Aorta (tissue), 5 donors: ENCODE results near the gene RBM26. TPM values are rescaled to one million over a fixed set of nuclear protein-coding genes. Genes with fewer than 3 reads are reported as not detected.

Experiments
- ATAC-seq: fragments of 200-7000 bp; cut with Tn5 transposase; one replicate; pipeline ENCODE4 v1.9.1; 2022; ENCODE audit warnings: moderate library complexity; ENCODE audit not compliant: low FRiP score
- DNase-seq, 2 donors: peaks; one replicate each; pipeline ENCODE4 v3.0.0-alpha.2; 2020
- H3K27ac ChIP-seq, 2 donors: one replicate each; pipeline ENCODE4 v1.5.1; 2013; ENCODE audit warnings: low read length in 2 of 2, mild to moderate bottlenecking in 2 of 2, moderate library complexity in 2 of 2, control low read depth in 1 of 2, inconsistent platforms in 1 of 2, low read depth in 1 of 2
- H3K27me3 ChIP-seq, 2 donors: one replicate each; pipeline ENCODE4 v1.6.1; 2013; ENCODE audit warnings: control low read depth in 1 of 2, low read length in 1 of 2, mild to moderate bottlenecking in 1 of 2, moderate library complexity in 1 of 2; ENCODE audit not compliant: insufficient read depth in 2 of 2, control insufficient read depth in 1 of 2
- H3K36me3 ChIP-seq, 2 donors: one replicate each; pipeline ENCODE4 v1.6.1; 2013; ENCODE audit warnings: control low read depth in 1 of 2, low read length in 1 of 2, mild to moderate bottlenecking in 1 of 2; ENCODE audit not compliant: insufficient read depth in 2 of 2, control insufficient read depth in 1 of 2
- H3K4me1 ChIP-seq, 2 donors: one replicate each; pipeline ENCODE4 v1.6.1; 2013; ENCODE audit warnings: low read length in 2 of 2, control low read depth in 1 of 2, mild to moderate bottlenecking in 1 of 2, moderate library complexity in 1 of 2; ENCODE audit not compliant: insufficient read depth in 2 of 2, control insufficient read depth in 1 of 2
- H3K4me3 ChIP-seq, 2 donors: one replicate each; pipeline ENCODE4 v1.5.1; 2013; ENCODE audit warnings: low read length in 2 of 2, control low read depth in 1 of 2, mild to moderate bottlenecking in 1 of 2
- H3K9me3 ChIP-seq: one replicate; pipeline ENCODE4 v1.6.1; 2013; ENCODE audit warnings: mild to moderate bottlenecking, low read length; ENCODE audit not compliant: control insufficient read depth
- WGBS, 2 donors: extraction: QIAGEN DNeasy Blood & Tissue Kit; methylation state at CpG; one replicate each; pipeline ENCODE4 v1.1.7; 2013; 5-methylcytosine and 5-hydroxymethylcytosine counted together
- intact Hi-C, 2 donors: fragments of 100-400 bp; cut with DNase I; formaldehyde crosslinking; loops; one replicate each; pipeline versions ENCODE4 v1.14.2 to v1.15.0; 2022
- polyA plus RNA-seq, 2 donors: library from polyadenylated mRNA; stranded (reverse); fragments of 200-250 nt; gene quantifications; one replicate each; pipeline ENCODE4 v1.2.3, GENCODE V29; 2013
- total RNA-seq, 2 donors: library from RNA; stranded (reverse); fragmentation: NEBNext Ultra II Directional; extraction: Animal tissue kit (Norgen Biotek cat#: 25700); gene quantifications; one replicate each; pipeline ENCODE4 v1.2.1, GENCODE V29; 2021
- donor health status: healthy with polysubstance abuse.
- donor health status: Bipolar disorder and iron deficiency.
- donor health status: DM: no; HTN: no; CAD: no.
- donor health status: DM: no; HTN: no; CAD: no.
- donor health status: DM: yes; HTN: yes; CAD: no.

The RBM26 gene
- total and polyA plus RNA-seq, 4 donors = 5.5 to 54.6 (median 29.6) TPM

- Histone ChIP-seq H3K36me3 (no peaks in the 10 kb centered on the region), H3K27ac (no peak overlapping the region), H3K4me3 (no peak overlapping the region), H3K27me3 (no peaks in the 10 kb centered on the region), H3K9me3 (no peaks in the 10 kb centered on the region), H3K4me1 (no peaks in the 10 kb centered on the region)
- DNase-seq (no peak), ATAC-seq (no peak)
- intact Hi-C loops = no loop called here
Observed at GRCh38 chr13:79429309-79429708, 23.3 kb upstream of the RBM26 start.

- Histone ChIP-seq H3K4me3 (no peak overlapping the region), H3K27ac (no peak overlapping the region), H3K27me3 (no peaks in the 10 kb centered on the region), H3K36me3 (no peaks in the 10 kb centered on the region), H3K4me1 (no peaks in the 10 kb centered on the region), H3K9me3 (no peaks in the 10 kb centered on the region)
- ATAC-seq (no peak), DNase-seq (no peak)
- intact Hi-C loops = no loop called here
- WGBS, 2 donors = 69 to 91% methylated on average over 2 of the region's 2 CpGs
Observed at GRCh38 chr13:79427883-79428282, 21.8 kb upstream of the RBM26 start.

- Histone ChIP-seq H3K36me3 (no peaks in the 10 kb centered on the region), H3K27me3 (no peaks in the 10 kb centered on the region), H3K9me3 (no peaks in the 10 kb centered on the region), H3K4me1 (no peaks in the 10 kb centered on the region), H3K4me3 (no peak overlapping the region), H3K27ac (no peak overlapping the region)
- ATAC-seq (no peak), DNase-seq (no peak)
- WGBS, 2 donors = 96 to 97% methylated on average over 1 of the region's 1 CpG
- intact Hi-C loops = no loop called here
Observed at GRCh38 chr13:79427265-79427664, 21.2 kb upstream of the RBM26 start.

GRCh38 chr13:79423801-79424642, 18.0 kb upstream of the RBM26 start:
- Histone ChIP-seq H3K9me3 (no peaks in the 10 kb centered on the region), H3K27ac (no peak overlapping the region), H3K4me1 (no peaks in the 10 kb centered on the region), H3K27me3 (no peaks in the 10 kb centered on the region), H3K4me3 (no peak overlapping the region), H3K36me3 (no peaks in the 10 kb centered on the region)
- intact Hi-C loops = loop anchor here (2.0 kb wide), 1 partner anchor 119 kb away; no protein-coding TSS in a partner anchor
- no peak for ATAC-seq
- 24 to 28% methylated on average over 2 of the region's 2 CpGs for WGBS, 2 donors
- DNase-seq = no peak

GRCh38 chr13:79423340-79423739, 17.3 kb upstream of the RBM26 start:
- intact Hi-C loops = loop anchor here in 1 of 2 donors (2.0 kb wide), 1 partner anchor 119 kb away; no protein-coding TSS in a partner anchor
- ATAC-seq (no peak), DNase-seq (no peak)
- no peaks in the 10 kb centered on the region for H3K36me3 ChIP-seq
- no peaks in the 10 kb centered on the region for H3K4me1 ChIP-seq
- WGBS, 2 donors = 82 to 85% methylated on average over 4 of the region's 4 CpGs
- no peaks in the 10 kb centered on the region for H3K27me3 ChIP-seq
- H3K27ac ChIP-seq = no peak overlapping the region
- no peak overlapping the region for H3K4me3 ChIP-seq
- H3K9me3 ChIP-seq = no peaks in the 10 kb centered on the region

GRCh38 chr13:79419365-79419764, 13.3 kb upstream of the RBM26 start:
- intact Hi-C loops = no loop called here
- H3K9me3 ChIP-seq = no peaks in the 10 kb centered on the region
- no peak for ATAC-seq
- WGBS, 2 donors = 97% methylated on average over 1 of the region's 1 CpG
- H3K36me3 ChIP-seq = no peaks in the 10 kb centered on the region
- no peak overlapping the region for H3K4me3 ChIP-seq
- H3K4me1 ChIP-seq = no peaks in the 10 kb centered on the region
- H3K27me3 ChIP-seq = no peaks in the 10 kb centered on the region
- no peak for DNase-seq
- no peak overlapping the region for H3K27ac ChIP-seq

GRCh38 chr13:79417741-79418140, 11.7 kb upstream of the RBM26 start:
- no peak for ATAC-seq
- Histone ChIP-seq H3K4me3 (no peak overlapping the region), H3K27me3 (no peaks in the 10 kb centered on the region), H3K4me1 (no peaks in the 10 kb centered on the region), H3K27ac (no peak overlapping the region), H3K9me3 (no peaks in the 10 kb centered on the region), H3K36me3 (no peaks in the 10 kb centered on the region)
- intact Hi-C loops = no loop called here
- no peak for DNase-seq

GRCh38 chr13:79413521-79413920, 7.5 kb upstream of the RBM26 start:
- H3K36me3 ChIP-seq = no peaks in the 10 kb centered on the region
- H3K4me1 ChIP-seq = no peaks in the 10 kb centered on the region
- intact Hi-C loops = no loop called here
- no peaks in the 10 kb centered on the region for H3K27me3 ChIP-seq
- no peak for ATAC-seq
- H3K27ac ChIP-seq = no peak overlapping the region
- H3K4me3 ChIP-seq = no peak overlapping the region
- DNase-seq = no peak
- no peaks in the 10 kb centered on the region for H3K9me3 ChIP-seq
- WGBS, 2 donors = 92% methylated on average over 3 of the region's 3 CpGs

- Histone ChIP-seq H3K36me3 (no peaks in the 10 kb centered on the region), H3K4me3 (no peak overlapping the region), H3K9me3 (no peaks in the 10 kb centered on the region), H3K27ac (no peak overlapping the region), H3K4me1 (peaks cover 0 to 3% of the 10 kb centered on the region in 2 donors), H3K27me3 (no peaks in the 10 kb centered on the region)
- no peak for DNase-seq
- intact Hi-C loops = loop anchor here (5.0 to 10.0 kb wide), 2 partner anchors 72 to 525 kb away; partner anchors contain the start of gene NDFIP2 (in 1 of the 2)
- WGBS, 2 donors = 52 to 56% methylated on average over 4 of the region's 4 CpGs
- ATAC-seq = no peak
Observed at GRCh38 chr13:79409828-79410227, 3.8 kb upstream of the RBM26 start.
